Measurements from ENCODE around the gene DLGAP1.

Gene DLGAP1

GRCh38 chr18:4445902-4446301 is 9.2 kb downstream of the DLGAP1 start:
- TF ChIP-seq YY1 (IDR thresholded peaks at IDR 0.05; ENCODE audit: insufficient read depth, insufficient read length) (no peak), SUZ12 (IDR thresholded peaks at IDR 0.05; ENCODE audit: extremely low read depth, insufficient read depth, insufficient read length) (no peak), ZNF274 (IDR thresholded peaks at IDR 0.05; ENCODE audit: low read depth, low read length) (no peak)
- Histone ChIP-seq H3K9me3 (ENCODE audit: insufficient read depth, low read length) (no peaks in the 10 kb centered on the region), H3K9ac (ENCODE audit: insufficient read length, low read depth) (no peak overlapping the region), H3K27me3 (ENCODE audit: insufficient read depth, insufficient read length) (no peaks in the 10 kb centered on the region), H3K4me1 (ENCODE audit: insufficient read depth, insufficient read length) (no peaks in the 10 kb centered on the region), H3K36me3 (ENCODE audit: insufficient read depth, insufficient read length, low read length) (no peaks in the 10 kb centered on the region), H3K4me3 (ENCODE audit: insufficient read length, low read depth) (no peak overlapping the region)
- no peak for DNase-seq (ENCODE audit: low read depth, low spot score)

- no peak for DNase-seq (ENCODE audit: low read depth, low spot score)
- TF ChIP-seq SUZ12 (IDR thresholded peaks at IDR 0.05; ENCODE audit: extremely low read depth, insufficient read depth, insufficient read length) (no peak), YY1 (IDR thresholded peaks at IDR 0.05; ENCODE audit: insufficient read depth, insufficient read length) (no peak), ZNF274 (IDR thresholded peaks at IDR 0.05; ENCODE audit: low read depth, low read length) (no peak)
Measured at GRCh38 chr18:4444306-4444705, 10.8 kb downstream of the DLGAP1 start.

GRCh38 chr18:4441098-4441497 is 14.0 kb downstream of the DLGAP1 start:
- Histone ChIP-seq H3K36me3 (ENCODE audit: insufficient read depth, insufficient read length, low read length) (no peaks in the 10 kb centered on the region), H3K4me1 (ENCODE audit: insufficient read depth, insufficient read length) (no peaks in the 10 kb centered on the region), H3K27me3 (ENCODE audit: insufficient read depth, insufficient read length) (no peaks in the 10 kb centered on the region), H3K4me3 (ENCODE audit: insufficient read length, low read depth) (no peak overlapping the region), H3K9ac (ENCODE audit: insufficient read length, low read depth) (no peak overlapping the region), H3K9me3 (ENCODE audit: insufficient read depth, low read length) (no peaks in the 10 kb centered on the region)
- TF ChIP-seq SUZ12 (IDR thresholded peaks at IDR 0.05; ENCODE audit: extremely low read depth, insufficient read depth, insufficient read length) (no peak), ZNF274 (IDR thresholded peaks at IDR 0.05; ENCODE audit: low read depth, low read length) (no peak), YY1 (IDR thresholded peaks at IDR 0.05; ENCODE audit: insufficient read depth, insufficient read length) (no peak)
- no peak for DNase-seq (ENCODE audit: low read depth, low spot score)

More at GRCh38 chr18:4444306-4444705, 10.8 kb downstream of the DLGAP1 start:
- Histone ChIP-seq H3K9ac (ENCODE audit: insufficient read length, low read depth) (no peak overlapping the region), H3K36me3 (ENCODE audit: insufficient read depth, insufficient read length, low read length) (no peaks in the 10 kb centered on the region), H3K27me3 (ENCODE audit: insufficient read depth, insufficient read length) (no peaks in the 10 kb centered on the region), H3K4me1 (ENCODE audit: insufficient read depth, insufficient read length) (no peaks in the 10 kb centered on the region), H3K9me3 (ENCODE audit: insufficient read depth, low read length) (no peaks in the 10 kb centered on the region), H3K4me3 (ENCODE audit: insufficient read length, low read depth) (no peak overlapping the region)

GRCh38 chr18:4438938-4439337 is 16.2 kb downstream of the DLGAP1 start:
- no peaks in the 10 kb centered on the region for H3K4me1 ChIP-seq (ENCODE audit: insufficient read depth, insufficient read length)
- no peaks in the 10 kb centered on the region for H3K27me3 ChIP-seq (ENCODE audit: insufficient read depth, insufficient read length)
- TF ChIP-seq YY1 (IDR thresholded peaks at IDR 0.05; ENCODE audit: insufficient read depth, insufficient read length) (no peak), ZNF274 (IDR thresholded peaks at IDR 0.05; ENCODE audit: low read depth, low read length) (no peak), SUZ12 (IDR thresholded peaks at IDR 0.05; ENCODE audit: extremely low read depth, insufficient read depth, insufficient read length) (no peak)

GRCh38 chr18:4433717-4434116 is 21.4 kb downstream of the DLGAP1 start:
- H3K36me3 ChIP-seq (ENCODE audit: insufficient read depth, insufficient read length, low read length), result no peaks in the 10 kb centered on the region
- no peak for DNase-seq (ENCODE audit: low read depth, low spot score)

More at GRCh38 chr18:4438938-4439337, 16.2 kb downstream of the DLGAP1 start:
- H3K36me3 ChIP-seq (ENCODE audit: insufficient read depth, insufficient read length, low read length), result no peaks in the 10 kb centered on the region
- H3K9me3 ChIP-seq (ENCODE audit: insufficient read depth, low read length), result no peaks in the 10 kb centered on the region
- no peak overlapping the region for H3K9ac ChIP-seq (ENCODE audit: insufficient read length, low read depth)
- H3K4me3 ChIP-seq (ENCODE audit: insufficient read length, low read depth), result no peak overlapping the region
- DNase-seq (ENCODE audit: low read depth, low spot score), result no peak

GRCh38 chr18:4430836-4431235 is 24.3 kb downstream of the DLGAP1 start:
- Histone ChIP-seq H3K9ac (ENCODE audit: insufficient read length, low read depth) (no peak overlapping the region), H3K27me3 (ENCODE audit: insufficient read depth, insufficient read length) (no peaks in the 10 kb centered on the region), H3K4me1 (ENCODE audit: insufficient read depth, insufficient read length) (no peaks in the 10 kb centered on the region), H3K36me3 (ENCODE audit: insufficient read depth, insufficient read length, low read length) (no peaks in the 10 kb centered on the region), H3K9me3 (ENCODE audit: insufficient read depth, low read length) (no peaks in the 10 kb centered on the region), H3K4me3 (ENCODE audit: insufficient read length, low read depth) (no peak overlapping the region)
- DNase-seq (ENCODE audit: low read depth, low spot score), result no peak
- TF ChIP-seq ZNF274 (IDR thresholded peaks at IDR 0.05; ENCODE audit: low read depth, low read length), result no peak
- no peak for TF ChIP-seq YY1 (IDR thresholded peaks at IDR 0.05; ENCODE audit: insufficient read depth, insufficient read length)
- no peak for TF ChIP-seq SUZ12 (IDR thresholded peaks at IDR 0.05; ENCODE audit: extremely low read depth, insufficient read depth, insufficient read length)

More at GRCh38 chr18:4433717-4434116, 21.4 kb downstream of the DLGAP1 start:
- TF ChIP-seq SUZ12 (IDR thresholded peaks at IDR 0.05; ENCODE audit: extremely low read depth, insufficient read depth, insufficient read length) (no peak), ZNF274 (IDR thresholded peaks at IDR 0.05; ENCODE audit: low read depth, low read length) (no peak), YY1 (IDR thresholded peaks at IDR 0.05; ENCODE audit: insufficient read depth, insufficient read length) (no peak)
- no peak overlapping the region for H3K4me3 ChIP-seq (ENCODE audit: insufficient read length, low read depth)
- no peaks in the 10 kb centered on the region for H3K4me1 ChIP-seq (ENCODE audit: insufficient read depth, insufficient read length)
- no peaks in the 10 kb centered on the region for H3K9me3 ChIP-seq (ENCODE audit: insufficient read depth, low read length)
- no peak overlapping the region for H3K9ac ChIP-seq (ENCODE audit: insufficient read length, low read depth)
- no peaks in the 10 kb centered on the region for H3K27me3 ChIP-seq (ENCODE audit: insufficient read depth, insufficient read length)

GRCh38 chr18:4417714-4418113 is 37.4 kb downstream of the DLGAP1 start:
- H3K27me3 ChIP-seq (ENCODE audit: insufficient read depth, insufficient read length), result no peaks in the 10 kb centered on the region
- no peaks in the 10 kb centered on the region for H3K9me3 ChIP-seq (ENCODE audit: insufficient read depth, low read length)
- H3K4me1 ChIP-seq (ENCODE audit: insufficient read depth, insufficient read length), result no peaks in the 10 kb centered on the region
- no peak for TF ChIP-seq YY1 (IDR thresholded peaks at IDR 0.05; ENCODE audit: insufficient read depth, insufficient read length)
- TF ChIP-seq ZNF274 (IDR thresholded peaks at IDR 0.05; ENCODE audit: low read depth, low read length), result no peak
- no peak for TF ChIP-seq SUZ12 (IDR thresholded peaks at IDR 0.05; ENCODE audit: extremely low read depth, insufficient read depth, insufficient read length)
- H3K4me3 ChIP-seq (ENCODE audit: insufficient read length, low read depth), result no peak overlapping the region
- no peak for DNase-seq (ENCODE audit: low read depth, low spot score)
- no peaks in the 10 kb centered on the region for H3K36me3 ChIP-seq (ENCODE audit: insufficient read depth, insufficient read length, low read length)
- H3K9ac ChIP-seq (ENCODE audit: insufficient read length, low read depth), result no peak overlapping the region
